ENCODE data around the gene SCAMP4. TPM values are rescaled to one million over a fixed set of nuclear protein-coding genes. Genes with fewer than 3 reads are reported as not detected.

Gene SCAMP4
- total RNA-seq, 1 experiment from 2014 or later: 63.3 TPM

- no TSS peak for BruUV-seq (replicated peaks)
- Histone ChIP-seq H3K9me3 (ENCODE audit: control insufficient read depth in 1 of 2, insufficient read depth in 1 of 2, low read depth in 1 of 2, low read length in 2 of 2) (no peaks in the 10 kb centered on the region), H3K4me2 (ENCODE audit: low read length) (no peak overlapping the region), H4K20me1 (ENCODE audit: insufficient read depth) (no peaks in the 10 kb centered on the region), H3K36me3 (ENCODE audit: control insufficient read depth in 1 of 2, insufficient read depth in 2 of 2, low read length in 2 of 2) (peaks cover 0 to 3% of the 10 kb centered on the region in 2 experiments; a peak in 3 of 4 replicates), H3K27me3 (ENCODE audit: insufficient read depth, low read length) (no peaks in the 10 kb centered on the region), H2AFZ (ENCODE audit: low read depth, low read length, poor library complexity, severe bottlenecking) (no peak overlapping the region), H3K9ac (ENCODE audit: low read length) (no peak overlapping the region), H3K4me3 (replicated peaks in 1 of 2; ENCODE audit: low read depth in 1 of 2, low read length in 2 of 2) (no peak overlapping the region), H3K79me2 (ENCODE audit: insufficient read depth, low read length) (peaks cover 64% of the 10 kb centered on the region), H3K4me1 (ENCODE audit: control insufficient read depth in 1 of 2, insufficient read depth in 2 of 2, low read length in 2 of 2) (no peaks in the 10 kb centered on the region), H3K9me2 (ENCODE audit: insufficient read depth) (no peaks in the 10 kb centered on the region), H3K27ac (ENCODE audit: low read depth, low read length) (no peak overlapping the region)
- ChIA-PET CTCF (no interaction called here), RAD21 (ENCODE audit: low non-redundant PET in 1 of 2, low total read pairs in 2 of 2, uncharacterized antibody in 2 of 2, unreplicated experiment in 2 of 2) (no interaction called here), POLR2A (no interaction called here)
- no peak for DNase-seq (ENCODE audit: low read depth, low spot score)
- TF ChIP-seq FOSL1 (IDR thresholded peaks at IDR 0.05; ENCODE audit: low read depth) (no peak), REST (IDR thresholded peaks at IDR 0.05; ENCODE audit: low read depth) (no peak), RAD21 (IDR thresholded peaks at IDR 0.05; ENCODE audit: low read depth) (no peak), EGR1 (IDR thresholded peaks at IDR 0.05; ENCODE audit: low read depth) (no peak), CTCF (IDR thresholded peaks at IDR 0.05 in 2 of 3, conservative IDR thresholded peaks at IDR 0.05 in 1 of 3; ENCODE audit: borderline replicate concordance in 1 of 3, insufficient read depth in 1 of 3, low read depth in 2 of 3, low read length in 2 of 3) (no peak), ZNF274 (IDR thresholded peaks at IDR 0.05; ENCODE audit: low read depth, low read length) (no peak), CBX3 (IDR thresholded peaks at IDR 0.05; ENCODE audit: low read depth) (no peak), YY1 (IDR thresholded peaks at IDR 0.05; ENCODE audit: extremely low read depth, insufficient replicate concordance, low read depth, low read length) (no peak), ELF1 (IDR thresholded peaks at IDR 0.05; ENCODE audit: borderline replicate concordance, low read depth) (no peak), JUND (IDR thresholded peaks at IDR 0.05) (no peak), EZH2phosphoT487 (IDR thresholded peaks at IDR 0.05; ENCODE audit: borderline replicate concordance) (no peak), ZFX (IDR thresholded peaks at IDR 0.05) (no peak), EZH2 (IDR thresholded peaks at IDR 0.05) (no peak), POLR2A (IDR thresholded peaks at IDR 0.05; ENCODE audit: borderline replicate concordance, extremely low read depth, insufficient read depth, insufficient read length) (no peak)
- intact Hi-C loops (cut with micrococcal nuclease): no loop called here
- ATAC-seq: no peak
Observed at GRCh38 chr19:1968279-1969175, 63.3 kb downstream of the SCAMP4 start.

Data from HCT116 (cell line).